GM19452 (cell line): ENCODE data around the gene MRNIP.
"Not testable (repeated sequence)": the region's sequence is repeated elsewhere in the genome, so short reads cannot be mapped to it uniquely, and the experiment has no call there.

Experiments
- ATAC-seq: cut with Tn5 transposase; IDR thresholded peaks from one replicate; pipeline ENCODE4 v1.9.1; 2021; ENCODE audit not compliant: unreplicated experiment

MRNIP gene

GRCh38 chr5:179795049-179795862 is 63.4 kb downstream of the MRNIP start:
- peak; percentile 3 for ATAC-seq

GRCh38 chr5:179794575-179794974 is 64.0 kb downstream of the MRNIP start:
- ATAC-seq, result no peak

GRCh38 chr5:179794171-179794570 is 64.4 kb downstream of the MRNIP start:
- no peak for ATAC-seq

GRCh38 chr5:179793468-179794139 is 65.0 kb downstream of the MRNIP start, which contains the start of gene LTC4S:
TSS of gene LTC4S (plus strand) at chr5:179793986. CDS start at chr5:179794081, 95 bp downstream.
- no peak for ATAC-seq

GRCh38 chr5:179792612-179793467 is 65.8 kb downstream of the MRNIP start:
- ATAC-seq, result no peak

GRCh38 chr5:179791881-179792611 is 66.6 kb downstream of the MRNIP start:
- ATAC-seq, result no peak

- ATAC-seq, result not testable (repeated sequence)
Measured at GRCh38 chr5:179789278-179789677, 69.3 kb downstream of the MRNIP start.

- no peak for ATAC-seq
Measured at GRCh38 chr5:179788193-179788854, 70.3 kb downstream of the MRNIP start.
